GM18867 (cell line): ENCODE measurements around the gene MSLN.

Experiments used
- ATAC-seq: cut with Tn5 transposase; IDR thresholded peaks from one replicate; pipeline ENCODE4 v1.9.1; 2021; ENCODE audit warnings: mild to moderate bottlenecking, moderate library complexity; ENCODE audit not compliant: unreplicated experiment

The MSLN gene

DNA sequence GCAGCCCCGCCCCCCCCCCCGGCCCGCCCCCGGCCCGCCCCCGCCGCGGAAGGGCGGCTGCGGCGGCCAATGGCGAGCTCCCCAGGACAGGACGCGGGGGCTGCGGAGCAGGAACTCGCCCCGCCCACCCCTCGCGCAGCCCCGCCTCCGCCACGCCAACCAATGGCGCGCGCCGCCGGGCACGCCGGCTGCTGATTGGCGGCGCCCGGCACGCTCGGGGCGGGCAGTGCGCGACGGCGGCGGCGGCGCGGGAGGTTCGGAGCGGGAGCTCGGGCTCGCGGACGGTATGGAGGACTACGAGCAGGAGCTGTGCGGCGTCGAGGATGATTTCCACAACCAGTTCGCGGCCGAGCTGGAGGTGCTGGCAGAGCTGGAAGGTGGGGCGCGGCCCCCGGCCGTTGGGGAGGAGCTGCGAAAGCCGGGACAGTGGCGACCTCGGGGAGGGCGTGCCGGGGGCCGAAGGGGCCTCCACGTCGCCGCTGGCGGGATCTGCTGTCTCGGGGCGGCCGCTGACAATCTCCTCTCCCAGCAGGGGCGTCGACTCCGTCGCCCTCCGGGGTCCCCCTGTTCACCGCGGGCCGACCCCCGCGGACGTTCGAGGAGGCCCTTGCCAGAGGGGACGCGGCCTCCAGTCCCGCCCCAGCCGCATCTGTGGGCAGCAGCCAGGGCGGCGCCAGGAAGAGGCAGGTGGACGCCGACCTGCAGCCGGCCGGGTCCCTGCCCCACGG, 28.0 kb downstream of the MSLN start, which contains the start of gene CHTF18:
Gene CHTF18 (plus strand): TSS at position 222 of the 728 bp plus-strand sequence. CDS start 65 bp downstream, at position 287.
- ATAC-seq, result peak; percentile 67

DNA sequence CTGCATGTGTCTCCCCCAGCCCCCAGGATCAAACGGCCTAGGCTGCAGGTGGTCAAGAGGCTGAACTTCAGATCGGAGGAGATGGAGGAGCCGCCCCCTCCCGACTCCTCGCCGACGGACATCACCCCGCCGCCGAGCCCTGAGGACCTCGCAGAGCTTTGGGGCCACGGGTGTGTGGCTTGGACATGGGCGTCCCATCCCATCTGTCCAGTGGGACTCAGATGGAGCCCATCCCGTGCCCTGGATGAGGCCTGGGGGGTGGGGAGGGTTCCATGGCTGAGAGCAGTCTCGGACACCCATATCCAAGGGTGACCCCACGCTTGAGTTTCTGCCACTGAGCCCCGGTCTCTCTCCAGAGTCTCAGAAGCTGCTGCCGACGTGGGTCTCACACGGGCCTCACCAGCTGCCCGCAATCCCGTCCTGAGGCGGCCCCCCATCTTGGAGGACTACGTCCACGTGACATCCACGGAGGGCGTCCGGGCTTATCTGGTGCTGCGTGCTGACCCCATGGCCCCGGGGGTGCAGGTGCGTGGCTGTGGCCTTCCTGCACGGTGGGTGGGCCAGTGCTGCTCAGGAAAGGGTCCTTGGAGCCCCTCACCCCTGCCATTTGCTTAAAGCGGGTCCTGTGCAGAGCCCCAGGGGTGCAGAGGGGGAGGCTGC, 28.8 kb downstream of the MSLN start:
- ATAC-seq, result no peak

DNA sequence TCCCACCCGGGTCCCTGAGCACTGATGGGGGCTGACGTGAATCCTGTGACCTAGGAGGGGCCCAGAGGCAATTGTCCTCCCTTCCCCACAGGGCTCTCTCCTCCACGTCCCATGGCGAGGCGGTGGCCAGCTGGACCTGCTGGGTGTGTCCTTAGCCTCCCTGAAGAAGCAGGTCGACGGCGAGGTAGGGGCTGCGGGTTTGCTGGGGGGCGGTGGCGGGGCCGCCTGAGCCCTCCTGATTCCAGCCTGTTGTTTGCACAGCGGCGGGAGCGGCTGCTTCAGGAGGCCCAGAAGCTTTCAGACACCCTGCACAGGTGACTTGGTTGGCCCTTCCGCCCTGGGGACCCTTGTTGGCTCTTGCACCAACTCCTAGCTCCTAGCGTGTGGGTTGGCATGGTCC, 29.6 kb downstream of the MSLN start:
- ATAC-seq, result no peak

DNA sequence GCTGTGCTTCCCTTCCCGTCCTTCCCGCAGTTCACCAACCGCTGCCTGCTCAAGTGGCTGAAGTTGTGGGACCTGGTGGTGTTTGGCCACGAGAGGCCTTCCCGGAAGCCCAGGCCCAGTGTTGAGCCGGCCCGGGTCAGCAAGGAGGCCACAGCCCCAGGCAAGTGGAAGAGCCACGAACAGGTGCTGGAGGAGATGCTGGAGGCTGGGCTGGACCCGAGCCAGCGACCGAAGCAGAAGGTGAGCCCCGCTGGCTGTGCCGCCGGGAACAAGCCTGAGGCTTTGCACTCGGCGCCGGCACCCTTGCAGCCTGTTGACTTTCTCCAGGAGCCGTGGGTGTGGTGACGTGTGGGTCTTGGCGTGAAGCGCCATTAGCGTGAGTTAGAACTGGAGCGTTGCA, 30.6 kb downstream of the MSLN start:
- no peak for ATAC-seq

DNA sequence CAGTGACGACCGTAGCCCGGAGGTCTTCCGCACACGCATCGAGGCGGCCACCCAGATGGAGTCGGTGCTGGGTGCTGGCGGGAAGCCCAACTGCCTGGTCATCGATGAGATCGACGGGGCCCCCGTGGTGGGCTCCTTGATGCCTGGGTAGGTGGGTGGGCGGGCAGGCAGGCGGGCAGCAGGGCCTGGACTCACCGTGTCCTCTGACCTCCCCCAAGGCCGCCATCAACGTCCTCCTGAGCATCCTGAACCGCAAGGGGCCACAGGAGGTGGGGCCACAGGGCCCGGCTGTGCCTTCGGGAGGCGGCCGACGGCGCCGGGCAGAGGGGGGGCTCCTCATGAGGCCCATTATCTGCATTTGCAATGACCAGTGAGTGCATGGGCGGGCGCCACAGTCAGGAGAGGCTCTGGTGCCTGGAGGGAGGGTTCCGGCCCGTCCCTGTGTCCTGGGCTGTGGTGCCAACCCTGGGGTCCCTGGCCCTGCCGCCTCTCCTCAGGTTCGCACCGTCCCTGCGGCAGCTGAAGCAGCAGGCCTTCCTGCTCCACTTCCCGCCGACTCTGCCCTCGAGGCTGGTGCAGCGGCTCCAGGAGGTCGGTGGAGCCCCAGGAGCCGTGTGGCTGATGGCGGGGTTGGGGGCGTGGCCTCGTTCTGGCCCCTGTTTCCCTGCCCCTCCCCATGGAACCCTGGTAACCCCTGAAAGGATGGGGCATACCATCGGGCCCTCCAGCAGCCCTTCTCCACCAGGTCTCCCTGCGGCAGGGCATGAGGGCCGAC, 31.9 kb downstream of the MSLN start:
- no peak for ATAC-seq

DNA sequence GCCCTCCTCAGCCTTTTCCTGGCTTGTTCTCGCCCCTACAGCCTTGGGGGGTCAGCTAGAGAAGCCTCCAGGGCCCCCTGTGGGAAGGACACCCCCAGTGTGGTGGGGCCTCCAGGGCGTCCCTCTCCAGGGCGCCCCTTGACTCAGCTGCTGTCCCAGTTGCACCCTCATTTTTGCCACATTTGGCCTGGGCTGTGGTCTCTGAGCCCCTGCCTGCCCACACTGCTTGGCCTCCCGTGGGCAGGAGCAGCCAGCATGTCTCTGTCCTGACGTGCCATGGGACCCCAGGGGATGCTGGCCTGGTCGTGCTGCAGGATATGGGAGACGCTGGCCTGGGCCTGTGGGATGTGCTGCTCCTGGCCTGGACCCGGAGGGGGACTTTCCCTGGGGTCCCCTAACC, 32.9 kb downstream of the MSLN start:
- no peak for ATAC-seq

DNA sequence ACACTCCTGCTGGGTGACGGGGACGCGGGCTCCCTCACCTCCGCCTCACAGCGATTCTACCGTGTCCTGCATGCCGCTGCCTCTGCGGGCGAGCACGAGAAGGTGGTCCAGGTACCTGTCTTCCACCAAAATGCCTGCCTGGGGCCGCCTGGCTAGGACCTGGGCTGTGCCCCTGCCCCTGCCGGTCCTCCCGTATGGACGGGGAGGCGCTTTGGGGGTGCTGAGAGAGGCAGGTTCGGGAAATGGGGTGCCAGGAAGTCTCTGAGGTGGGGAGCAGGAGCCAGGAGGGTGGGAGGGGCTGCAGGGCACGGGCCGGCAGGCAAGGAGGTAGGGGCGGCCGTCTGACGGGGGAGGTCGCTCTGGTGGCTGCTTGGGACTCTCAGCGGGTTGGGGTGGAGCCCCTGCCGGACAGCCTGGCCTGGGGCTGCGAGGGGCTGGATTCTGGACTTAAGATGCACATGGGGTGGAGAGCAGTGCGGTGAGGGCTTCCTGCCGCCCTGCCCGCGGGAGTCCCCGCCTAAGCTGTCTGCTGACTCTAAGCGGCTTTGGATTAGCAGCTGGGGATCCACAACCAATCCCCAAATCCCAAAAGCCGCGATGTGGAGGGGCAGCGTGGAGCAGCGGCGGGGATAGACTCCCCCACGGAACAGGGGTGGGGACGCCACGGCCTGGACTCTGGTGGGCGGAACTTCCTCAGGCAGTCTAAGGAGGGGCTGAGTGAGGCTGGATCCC, 33.7 kb downstream of the MSLN start:
- ATAC-seq, result no peak

DNA sequence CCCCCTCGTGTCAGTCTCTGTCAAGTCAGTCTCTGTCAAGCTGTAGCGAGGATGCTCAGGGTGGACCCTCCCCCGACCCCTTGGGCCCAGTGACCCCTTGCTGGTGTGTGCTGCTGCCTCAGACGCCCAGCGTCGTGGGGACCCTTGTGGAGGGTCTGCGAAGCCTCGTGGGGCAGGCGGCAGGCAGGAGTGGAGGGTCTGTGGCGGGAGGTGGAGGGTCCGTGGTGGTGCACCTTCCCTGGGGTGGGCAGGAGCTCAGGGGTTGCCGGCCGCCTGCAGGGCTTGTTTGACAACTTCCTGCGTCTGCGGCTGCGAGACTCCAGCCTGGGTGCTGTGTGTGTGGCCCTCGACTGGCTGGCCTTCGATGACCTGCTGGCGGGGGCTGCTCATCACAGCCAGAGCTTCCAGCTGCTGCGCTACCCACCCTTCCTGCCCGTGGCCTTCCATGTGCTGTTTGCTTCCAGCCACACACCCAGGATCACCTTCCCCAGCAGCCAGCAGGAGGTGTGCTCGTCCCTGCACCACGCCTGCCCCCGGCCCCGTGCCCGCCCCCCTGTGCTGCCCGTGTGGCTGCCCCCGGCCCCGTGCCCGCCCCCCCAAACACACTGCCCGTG, 34.4 kb downstream of the MSLN start:
- ATAC-seq, result no peak

DNA sequence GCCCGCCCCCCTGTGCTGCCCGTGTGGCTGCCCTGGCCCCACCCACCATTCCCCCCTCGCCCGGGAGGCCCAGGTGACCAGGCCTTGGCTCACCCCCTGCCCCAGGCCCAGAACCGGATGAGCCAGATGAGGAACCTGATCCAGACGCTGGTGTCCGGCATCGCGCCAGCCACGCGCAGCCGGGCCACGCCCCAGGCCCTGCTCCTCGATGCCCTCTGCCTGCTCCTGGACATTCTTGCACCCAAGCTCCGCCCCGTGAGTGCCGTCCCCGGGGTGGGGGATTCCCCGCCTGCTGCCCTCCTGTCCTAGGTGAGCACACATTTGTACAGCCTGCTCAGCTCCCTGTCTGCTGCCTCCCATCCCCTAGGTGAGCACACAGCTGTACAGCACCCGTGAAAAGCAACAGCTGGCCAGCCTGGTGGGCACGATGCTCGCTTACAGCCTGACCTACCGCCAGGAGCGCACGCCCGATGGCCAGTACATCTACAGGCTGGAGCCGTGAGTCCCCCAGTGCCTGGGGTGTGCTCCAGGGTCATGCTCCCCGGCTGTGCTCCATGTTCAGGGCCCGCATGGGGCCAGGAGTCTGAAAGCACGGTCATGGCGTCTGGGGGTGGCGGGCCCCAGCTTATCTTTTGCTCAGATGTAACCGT, 35.2 kb downstream of the MSLN start:
- no peak for ATAC-seq

DNA sequence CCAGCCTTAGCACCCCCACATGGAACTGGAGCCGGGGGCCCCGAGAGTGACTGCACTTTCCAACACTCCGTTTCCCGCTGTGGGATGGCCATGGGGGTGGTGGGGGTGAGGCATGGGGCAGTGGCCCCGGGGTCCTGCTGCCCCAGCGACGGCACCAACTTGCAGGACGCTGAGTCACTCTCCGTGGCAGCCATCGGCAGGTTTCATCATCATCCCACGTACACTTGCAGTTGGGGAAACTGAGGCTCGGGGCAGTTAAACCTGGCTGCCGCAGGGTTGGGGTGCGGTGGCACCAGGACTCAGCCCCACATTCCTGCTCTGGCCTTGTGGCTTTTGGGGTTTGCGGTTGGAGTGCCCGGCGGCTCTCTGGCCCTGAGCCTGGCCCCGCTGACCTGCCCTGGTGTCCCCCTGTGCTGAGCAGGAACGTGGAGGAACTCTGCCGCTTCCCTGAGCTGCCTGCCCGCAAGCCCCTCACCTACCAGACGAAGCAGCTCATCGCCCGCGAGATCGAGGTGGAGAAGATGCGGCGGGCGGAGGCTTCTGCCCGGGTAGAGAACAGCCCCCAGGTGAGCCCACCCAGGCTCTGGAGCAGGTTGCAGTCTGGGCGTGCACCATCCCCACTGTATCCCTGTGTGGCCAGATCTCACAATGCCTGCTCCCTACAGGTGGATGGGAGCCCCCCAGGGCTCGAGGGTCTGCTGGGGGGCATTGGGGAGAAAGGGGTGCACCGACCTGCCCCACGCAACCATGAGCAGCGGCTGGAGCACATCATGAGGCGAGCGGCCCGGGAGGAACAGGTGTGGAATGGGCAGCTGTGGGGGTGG, 36.0 kb downstream of the MSLN start:
- no peak for ATAC-seq

DNA sequence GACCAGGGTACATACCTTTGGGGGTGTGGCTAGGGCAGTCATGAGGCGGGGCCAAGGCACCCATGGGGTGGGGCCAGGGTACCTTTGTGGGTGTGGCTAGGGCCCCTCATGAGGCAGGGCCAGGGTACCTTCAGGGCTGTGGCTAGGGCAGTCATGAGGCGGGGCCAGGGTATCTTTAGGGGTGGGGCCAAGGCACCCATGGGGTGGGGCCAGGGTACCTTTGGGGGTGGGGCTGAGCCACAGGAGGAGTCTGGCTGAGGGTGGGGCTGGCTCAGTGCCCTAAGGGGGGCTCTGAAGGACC, 36.5 kb downstream of the MSLN start:
- no peak for ATAC-seq

DNA sequence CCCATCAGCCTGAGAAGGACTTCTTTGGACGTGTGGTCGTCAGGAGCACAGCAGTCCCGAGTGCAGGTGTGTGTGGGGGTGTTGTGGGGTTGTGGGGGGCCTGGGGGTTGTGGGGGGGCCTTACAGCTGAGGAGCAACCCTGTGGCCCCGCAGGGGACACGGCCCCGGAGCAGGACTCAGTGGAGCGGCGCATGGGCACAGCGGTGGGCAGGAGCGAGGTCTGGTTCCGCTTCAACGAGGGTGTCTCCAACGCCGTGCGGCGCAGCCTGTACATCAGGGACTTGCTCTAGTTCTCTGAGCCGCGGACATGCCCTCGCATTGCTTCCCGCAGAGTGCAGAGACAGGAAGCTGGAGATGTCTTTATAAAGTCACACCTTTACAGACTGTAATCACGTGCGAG, 37.2 kb downstream of the MSLN start:
- ATAC-seq, result no peak

DNA sequence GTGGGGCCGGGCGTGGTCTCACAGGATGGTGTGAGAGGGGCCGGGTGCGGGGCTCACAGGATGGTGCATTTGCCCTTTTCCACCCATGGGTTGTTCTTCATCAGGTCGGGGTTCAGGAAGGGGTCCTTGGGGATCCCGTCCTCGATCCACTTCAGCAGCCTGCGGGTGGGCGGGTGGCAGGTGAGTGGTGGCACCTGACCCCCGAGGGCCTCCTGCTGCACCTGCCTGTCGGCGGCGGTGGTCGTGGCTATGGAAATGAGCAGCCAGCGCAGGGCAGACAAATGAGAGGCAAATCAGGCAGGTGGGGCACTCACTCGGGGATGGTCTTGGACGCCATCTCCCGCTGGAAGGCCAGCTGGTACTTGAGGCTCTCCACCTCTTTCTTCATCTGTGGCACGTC, 38.1 kb downstream of the MSLN start:
- ATAC-seq, result no peak

DNA sequence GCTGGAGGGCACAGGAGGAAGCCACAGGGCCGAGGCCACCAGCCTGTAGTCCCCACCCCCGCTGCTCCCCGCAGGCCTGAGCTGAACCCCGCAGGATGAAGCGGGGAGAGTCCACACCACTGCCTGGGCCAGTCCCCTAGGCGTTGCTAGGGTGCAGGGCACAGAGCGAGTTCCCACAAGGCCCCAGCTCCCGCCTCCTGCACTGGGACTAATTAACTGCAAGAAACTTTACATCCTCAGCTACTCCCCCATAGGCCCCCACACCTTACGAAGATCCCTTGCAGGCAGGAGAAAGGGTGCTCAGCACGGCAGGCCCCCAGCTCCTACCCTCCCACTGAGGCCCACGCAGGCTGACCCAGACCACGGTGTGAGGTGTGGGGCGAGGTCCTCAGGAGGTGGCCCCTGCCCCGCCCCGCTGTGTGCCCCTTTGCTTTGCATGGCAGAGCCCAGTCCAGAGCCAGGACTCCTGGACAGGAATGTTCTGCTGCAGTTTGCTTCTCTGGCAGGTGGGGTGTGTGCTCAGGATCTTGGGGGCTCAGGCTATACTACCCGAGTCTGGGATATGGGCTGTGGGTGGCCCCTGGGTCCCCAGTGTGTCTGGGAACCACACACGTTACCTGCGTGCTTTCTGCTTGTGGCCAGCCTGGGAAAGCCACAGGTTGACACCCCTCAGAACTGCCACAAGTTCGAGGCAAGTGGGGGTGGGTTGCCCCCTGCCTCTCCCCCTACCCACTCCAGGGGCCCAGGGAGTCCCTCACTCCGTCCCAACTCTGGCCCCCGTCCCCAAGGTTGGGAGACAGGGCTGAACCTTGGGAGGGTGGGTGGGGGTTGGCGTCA, 38.8 kb downstream of the MSLN start:
- ATAC-seq, result no peak

DNA sequence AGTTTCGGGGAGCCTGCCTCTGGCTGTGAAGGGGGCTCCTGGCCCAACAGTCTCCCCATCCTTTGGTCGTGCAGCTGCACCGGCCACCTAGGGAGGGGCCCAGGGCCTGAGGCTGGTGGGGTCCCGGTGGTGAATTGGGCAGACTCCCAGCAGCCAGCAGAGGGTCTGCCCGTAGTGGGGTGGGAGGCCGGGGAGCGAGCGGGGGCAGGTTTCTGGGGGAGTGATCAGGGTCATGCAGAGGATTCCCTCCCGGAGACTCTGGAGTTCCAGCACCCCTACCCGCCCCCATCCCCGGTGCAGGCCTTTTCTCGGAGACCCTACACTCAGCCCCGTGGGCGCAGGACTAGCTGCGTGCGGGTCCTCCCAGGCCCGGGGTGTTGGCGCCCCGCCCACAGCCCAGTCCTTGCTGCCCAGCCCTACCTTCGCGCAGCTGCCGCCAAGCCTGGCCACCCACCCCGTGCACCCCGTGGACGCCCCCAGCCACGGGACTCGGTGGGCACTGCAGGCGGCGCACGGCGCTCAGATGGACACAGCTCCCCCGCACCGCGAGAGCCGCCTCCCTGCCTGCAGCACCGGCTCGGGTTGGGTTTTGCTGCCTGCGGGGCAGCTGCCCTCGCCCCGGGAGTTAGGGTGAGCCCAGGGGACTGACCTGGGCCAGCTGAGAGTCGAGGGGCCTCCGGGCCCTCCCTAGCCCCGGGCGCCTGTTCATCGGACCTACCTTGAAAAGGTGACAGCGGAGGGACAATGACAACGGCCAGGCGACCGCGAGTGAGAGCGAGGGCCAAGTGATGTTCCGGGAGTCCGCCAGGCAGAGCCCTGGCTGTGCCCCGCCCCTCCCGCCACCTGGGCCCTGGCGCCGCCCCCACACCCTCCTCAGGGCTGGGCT, 39.7 kb downstream of the MSLN start, which contains the start of gene GNG13:
Gene GNG13 (minus strand): TSS at position 787 of the 886 bp plus-strand sequence. CDS start 1,657 bp downstream, outside the sequence.
- no peak for ATAC-seq

DNA sequence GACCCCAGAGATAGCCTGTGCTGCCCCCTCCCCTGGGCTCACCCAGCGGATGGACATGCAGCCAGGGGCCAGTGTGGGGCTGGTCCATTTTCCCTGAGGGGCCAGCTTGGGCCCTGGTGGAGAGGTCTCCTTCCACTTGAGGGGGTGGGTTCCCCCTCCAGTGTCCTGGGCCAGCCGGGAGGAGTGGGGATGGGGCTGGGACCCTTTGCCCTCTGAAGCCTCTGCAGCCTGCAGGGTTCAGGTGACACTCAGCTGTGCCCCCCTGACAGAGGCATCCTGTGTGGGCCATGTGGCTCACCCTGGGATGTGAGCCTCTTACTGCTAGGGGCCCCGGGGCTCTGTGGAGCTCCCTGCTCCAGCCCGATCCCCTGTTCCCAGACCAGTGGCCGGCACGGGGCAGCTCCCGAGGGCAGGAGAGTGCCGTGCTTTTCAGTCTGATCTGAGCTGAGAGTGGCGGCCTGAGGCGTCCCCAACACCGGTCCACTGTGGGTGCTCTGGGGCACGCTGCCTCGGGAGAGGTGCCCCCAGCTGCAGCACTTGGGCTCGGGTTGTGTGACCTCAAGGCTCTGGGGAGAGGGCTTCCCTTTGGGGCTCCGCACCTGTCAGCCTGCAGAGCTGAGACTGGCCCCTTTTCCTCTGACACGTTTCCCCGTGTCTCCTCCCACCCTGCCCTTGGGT, 40.4 kb downstream of the MSLN start:
- no peak for ATAC-seq
